Right lung (tissue), 5 donors: Measurements from ENCODE around the gene MPO. TPM values are rescaled to one million over a fixed set of nuclear protein-coding genes. Genes with fewer than 3 reads are reported as not detected.

ENCODE experiments used
- DNase-seq, 2 donors: peaks; one replicate each; pipeline ENCODE4 v3.0.0-alpha.2; 2013
- polyA plus RNA-seq, 5 donors: library from polyadenylated mRNA; unstranded; fragments of 120-200 nt; gene quantifications; one replicate each; pipeline versions ENCODE4 v1.2.1 to v1.2.3, GENCODE V29; 2013; ENCODE audit warnings: inconsistent platforms in 1 of 5, low replicate concordance in 1 of 5; ENCODE audit not compliant: insufficient read length in 5 of 5, insufficient read depth in 1 of 5

The MPO gene
- polyA plus RNA-seq, 5 donors: 5.7 to 16.2 (median 8.2) TPM

DNA sequence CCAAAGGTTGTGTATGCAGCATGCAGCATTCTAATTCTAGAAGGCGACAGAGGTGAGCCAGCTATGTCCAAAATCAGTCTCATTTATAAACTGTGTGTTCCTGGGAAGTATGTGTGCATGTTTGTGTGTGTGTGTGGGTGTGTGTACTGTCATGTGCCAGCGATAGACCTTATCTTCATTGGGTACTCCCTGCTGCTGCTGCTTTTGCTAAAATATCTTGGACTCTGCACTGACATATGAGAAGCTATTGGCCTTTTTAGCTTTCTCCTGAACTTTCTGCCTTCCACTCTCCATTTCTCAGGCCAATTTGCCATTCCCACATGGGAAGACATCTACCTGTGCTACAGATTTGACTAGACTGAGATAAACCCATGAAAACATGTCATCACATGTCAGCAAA is 44.3 kb downstream of the MPO start:
- DNase-seq: no peak

DNA sequence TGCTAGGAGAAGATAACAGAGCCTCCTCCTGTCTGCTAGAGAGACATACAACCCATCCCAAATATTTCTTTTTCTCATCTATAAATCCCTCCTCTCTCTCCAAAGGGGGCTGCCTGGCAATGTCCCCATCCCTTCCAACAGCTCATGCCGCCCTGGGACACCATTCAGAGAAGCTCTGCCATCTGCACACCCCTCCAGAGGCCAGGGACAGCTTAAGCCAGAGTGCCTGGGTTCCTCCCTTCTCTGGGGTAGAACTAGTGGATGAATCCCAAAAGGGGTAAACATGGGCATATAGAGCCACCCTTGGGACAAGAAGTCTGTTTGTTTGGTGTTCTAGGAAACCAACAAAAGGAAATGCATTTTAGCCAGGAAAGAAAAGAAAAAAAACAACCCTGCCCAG is 44.9 kb downstream of the MPO start:
- DNase-seq: no peak

DNA sequence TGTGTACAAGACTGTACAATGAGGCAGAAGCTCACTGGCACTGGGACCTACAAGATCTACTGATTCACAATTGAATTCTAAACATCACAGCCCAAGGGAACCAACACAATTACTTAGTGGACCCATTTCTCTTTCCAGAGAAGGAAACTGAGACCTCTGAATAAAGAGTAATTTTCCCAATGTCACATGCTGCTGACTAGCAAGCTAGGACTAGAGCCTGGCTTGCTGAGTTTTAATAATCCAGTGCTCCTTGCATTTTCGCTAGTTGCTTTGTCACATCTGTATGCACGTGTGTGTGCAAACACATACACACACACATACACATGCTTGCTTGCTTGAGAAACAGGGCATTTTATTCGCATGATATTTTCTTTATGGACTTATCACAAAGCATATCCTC is 46.2 kb downstream of the MPO start:
- DNase-seq: no peak

DNA sequence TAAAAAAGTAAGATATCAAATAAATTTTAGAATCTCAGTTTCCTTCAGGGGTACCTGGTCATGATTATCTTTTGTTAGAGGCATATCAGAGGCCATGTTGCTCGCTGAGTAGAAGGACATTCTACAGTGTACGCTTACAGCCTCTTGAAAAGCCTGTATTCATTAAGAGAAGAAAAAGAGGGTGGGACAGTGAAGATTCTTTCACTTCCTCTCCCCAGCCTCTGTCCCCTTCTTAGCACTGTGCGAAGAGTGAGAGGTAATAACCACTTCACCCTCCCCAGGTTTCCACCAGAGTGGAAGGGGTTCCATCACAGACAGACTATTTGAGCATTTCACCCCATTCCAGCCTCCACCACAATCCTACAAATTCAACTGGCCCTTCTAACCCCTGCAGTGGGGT is 47.2 kb downstream of the MPO start:
- DNase-seq: no peak

DNA sequence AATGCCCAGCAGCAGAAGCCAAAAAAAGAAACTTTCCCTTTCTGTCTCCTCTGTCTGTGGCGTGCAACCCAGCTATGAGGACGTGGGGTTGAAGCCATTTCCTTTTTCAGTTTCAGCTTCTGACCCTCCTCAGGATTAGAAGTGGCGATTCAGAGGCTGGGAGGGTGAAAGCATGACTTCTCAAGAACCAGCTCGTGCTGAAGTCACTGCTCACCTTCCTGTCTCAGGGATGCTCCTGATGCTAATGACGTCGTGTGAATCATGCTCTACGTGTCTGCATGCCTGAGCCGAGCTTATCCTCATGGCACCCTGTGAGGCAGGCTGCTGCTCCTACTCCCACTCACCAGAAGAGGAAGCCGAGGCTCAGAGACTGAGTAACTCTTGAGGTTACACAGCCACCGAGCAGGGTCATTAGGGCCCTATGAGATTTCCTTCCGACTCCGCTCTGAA is 48.0 kb downstream of the MPO start:
- DNase-seq: no peak

DNA sequence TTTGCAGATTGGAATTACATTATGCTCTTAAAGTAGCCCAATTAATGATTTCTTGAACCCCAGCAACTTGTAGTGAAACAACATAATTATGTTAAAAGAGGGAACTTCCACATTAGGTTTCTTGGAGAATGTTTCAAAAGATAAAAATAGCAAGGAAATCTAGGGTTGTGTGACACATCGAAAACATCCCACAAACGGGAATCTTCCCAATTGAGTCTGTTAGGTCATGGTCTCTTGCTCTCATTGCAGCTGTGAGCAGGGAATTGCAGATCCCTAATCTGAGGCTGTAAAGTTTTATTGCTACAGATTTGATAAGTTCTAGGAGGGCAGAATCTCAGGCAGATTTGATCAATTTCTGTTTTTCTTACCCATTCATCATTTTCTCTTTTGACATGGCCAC is 49.1 kb downstream of the MPO start:
- no peak for DNase-seq

DNA sequence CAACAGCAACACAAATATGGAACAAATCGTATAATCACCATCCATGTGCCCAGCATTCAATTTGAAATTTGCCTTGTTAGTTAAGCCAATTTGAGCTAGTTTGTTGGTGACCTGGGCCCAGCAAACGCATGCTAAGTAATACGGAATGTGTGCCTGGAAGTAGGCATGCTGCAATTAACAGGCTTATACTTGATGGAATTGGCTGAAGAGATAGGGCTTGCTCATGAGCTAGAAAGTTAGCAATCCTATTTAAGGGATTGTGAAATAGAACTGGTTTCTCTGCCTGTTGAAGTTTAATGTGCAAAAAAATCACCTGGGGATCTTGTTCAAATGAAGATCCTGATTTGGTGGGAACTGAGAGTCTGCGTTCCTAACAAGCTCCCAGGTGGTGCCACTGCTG is 50.9 kb downstream of the MPO start:
- DNase-seq: no peak

DNA sequence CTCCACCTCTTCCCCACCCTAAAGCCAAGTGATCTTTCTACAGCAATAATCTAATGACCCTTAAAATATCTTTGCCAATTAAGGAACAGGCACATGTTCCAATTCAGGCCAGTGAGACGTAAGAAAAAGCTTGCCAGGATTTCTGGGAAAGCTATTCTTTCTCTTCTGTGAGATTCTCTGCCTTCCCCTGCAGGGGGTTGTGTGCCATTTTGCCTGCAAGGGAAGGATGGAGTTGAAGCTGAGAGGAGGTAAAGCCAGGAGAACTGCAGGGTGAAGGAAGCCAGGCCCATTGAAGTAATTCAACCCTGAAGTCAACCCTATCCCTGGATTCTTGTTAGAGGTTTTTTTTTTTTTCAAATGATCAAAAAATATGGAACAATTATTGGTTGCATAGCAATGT is 51.4 kb downstream of the MPO start:
- DNase-seq: no peak

DNA sequence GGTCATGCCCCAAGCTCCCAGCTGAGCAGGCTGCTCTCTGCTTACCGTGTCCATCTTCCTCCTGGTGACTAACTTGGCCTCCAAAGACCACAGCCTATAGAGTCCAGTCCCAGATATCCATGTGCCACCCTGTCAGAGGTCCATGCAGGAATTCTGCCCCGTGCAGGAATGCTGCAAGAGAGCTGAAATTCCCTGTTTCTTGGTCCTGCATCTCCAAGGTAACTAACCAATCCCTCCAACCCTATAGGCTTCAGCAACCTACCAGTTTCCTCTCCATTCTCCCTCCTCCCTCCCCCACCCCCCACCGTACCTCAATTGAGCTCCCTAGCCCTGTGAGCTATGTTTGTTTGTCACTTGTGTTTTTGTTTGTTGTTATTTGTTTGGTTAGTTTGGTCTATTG is 52.1 kb downstream of the MPO start:
- DNase-seq: no peak

DNA sequence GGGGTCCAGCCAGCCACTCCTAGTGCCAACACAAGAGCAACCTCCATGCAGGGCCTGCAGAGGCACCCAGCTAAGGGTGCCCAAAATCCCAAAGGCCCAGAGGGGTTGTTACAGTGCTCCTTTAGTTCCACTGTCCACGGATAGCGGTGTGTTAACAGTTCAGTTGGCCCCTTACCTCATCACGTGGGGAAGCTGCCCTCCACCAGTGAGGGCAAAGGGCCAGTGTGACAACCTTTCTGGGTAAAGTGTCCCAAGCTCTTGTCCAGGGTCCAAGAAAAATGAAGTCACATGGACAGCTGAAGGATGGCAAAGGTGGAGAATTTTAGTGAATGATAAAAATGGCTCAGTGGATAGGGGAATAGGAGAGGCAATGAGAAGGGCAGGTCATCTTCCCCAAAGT is 53.0 kb downstream of the MPO start:
- no peak for DNase-seq

DNA sequence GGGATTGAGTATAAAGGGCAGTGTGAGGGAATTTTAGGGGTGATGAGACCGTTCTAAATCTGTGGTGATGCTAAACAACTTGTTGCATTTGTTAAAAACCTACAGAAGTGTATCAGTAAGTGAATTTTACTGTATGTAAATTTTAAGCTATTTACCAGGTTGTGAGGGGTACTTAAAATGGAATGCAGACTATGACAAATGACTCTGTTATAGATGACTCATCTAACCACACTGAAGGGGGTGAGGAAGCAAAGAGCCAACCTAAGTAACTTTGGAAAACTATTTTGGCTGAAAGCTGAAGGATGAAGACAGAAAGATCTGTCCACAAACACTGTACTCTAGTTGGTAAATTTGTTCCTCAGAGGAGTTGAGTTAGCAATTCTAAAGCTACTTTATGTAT is 56.4 kb downstream of the MPO start:
- DNase-seq: no peak

Other genes with a start within 250 kb of the MPO start
- gene DYNLL2, start 197.5 kb downstream of the MPO start, polyA plus RNA-seq: 10 to 100 TPM; 51.7 to 69.2 (median 54.7) TPM
- gene OR4D1, start 132.6 kb downstream of the MPO start, polyA plus RNA-seq: under 1 TPM in 3 of 5 donors, not detected in 2; 0.04 to 0.12 (median 0.04) TPM
- gene OR4D2, start 114.0 kb downstream of the MPO start, polyA plus RNA-seq: not detected
- 1 to 10 TPM in 2 of 5 donors, under 1 TPM in 3; 0.58 to 1.1 (median 0.97) TPM for gene EPX, start 88.2 kb downstream of the MPO start, polyA plus RNA-seq
- 10 to 100 TPM; 32.7 to 44.5 (median 40.4) TPM for gene MKS1, start 61.7 kb downstream of the MPO start, polyA plus RNA-seq
- gene LPO, start 42.4 kb downstream of the MPO start, polyA plus RNA-seq: under 1 TPM; 0.05 to 0.29 (median 0.12) TPM
- 10 to 100 TPM; 43.0 to 63.3 (median 55.4) TPM for gene TSPOAP1, start 47.9 kb upstream of the MPO start, polyA plus RNA-seq
- 100 to 1,000 TPM; 123 to 142 (median 135) TPM for gene SUPT4H1, start 71.3 kb upstream of the MPO start, polyA plus RNA-seq
- 10 to 100 TPM; 30.2 to 52.8 (median 47.3) TPM for gene RNF43, start 136.6 kb upstream of the MPO start, polyA plus RNA-seq
- gene HSF5, start 207.5 kb upstream of the MPO start, polyA plus RNA-seq: under 1 TPM in 4 of 5 donors, not detected in 1; 0.10 to 0.14 (median 0.13) TPM
- gene MTMR4, start 233.7 kb upstream of the MPO start, polyA plus RNA-seq: 10 to 100 TPM; 35.3 to 49.8 (median 44.7) TPM